GM23338 (cell line): Measurements from ENCODE around the gene SOX1. TPM values are rescaled to one million over a fixed set of nuclear protein-coding genes. Genes with fewer than 3 reads are reported as not detected.

ENCODE experiments used
- ATAC-seq: fragments of 200-7000 bp; cut with Tn5 transposase; 3 replicates; pipeline ENCODE4 v1.9.1; 2020
- DNase-seq: peaks from one replicate; pipeline ENCODE4 v3.0.0-alpha.2; 2015; ENCODE audit warnings: low spot score
- H2AFZ ChIP-seq: fragments of 200-600 bp; sonication (generic); 2 replicates; pipeline ENCODE4 v1.8.0; 2016; ENCODE audit warnings: antibody characterized with exemption, mild to moderate bottlenecking, moderate library complexity
- H3F3A ChIP-seq: fragments of 200-600 bp; sonication (generic); replicated peaks from 2 replicates; pipeline ENCODE4 v1.8.0; 2017; ENCODE audit warnings: antibody characterized with exemption, mixed run types, low read depth
- H3K27ac ChIP-seq: fragments of 200-600 bp; sonication (generic); 2 replicates; pipeline ENCODE4 v1.6.1; 2016; ENCODE audit warnings: low read depth
- H3K27me3 ChIP-seq: fragments of 200-600 bp; sonication (generic); 2 replicates; pipeline ENCODE4 v1.8.0; 2016; ENCODE audit warnings: mild to moderate bottlenecking, mixed run types, moderate library complexity; ENCODE audit not compliant: insufficient read depth
- H3K36me3 ChIP-seq: fragments of 200-600 bp; sonication (generic); 2 replicates; pipeline ENCODE4 v1.8.0; 2016; ENCODE audit warnings: mild to moderate bottlenecking; ENCODE audit not compliant: insufficient read depth
- H3K4me1 ChIP-seq: fragments of 200-600 bp; sonication (generic); 2 replicates; pipeline ENCODE4 v1.8.0; 2016; ENCODE audit warnings: mild to moderate bottlenecking, moderate library complexity; ENCODE audit not compliant: insufficient read depth
- H3K4me2 ChIP-seq: fragments of 200-600 bp; sonication (generic); 2 replicates; pipeline ENCODE4 v1.7.1; 2017; ENCODE audit warnings: mixed run types
- H3K4me3 ChIP-seq: fragments of 200-600 bp; sonication (generic); 2 replicates; pipeline ENCODE4 v1.6.1; 2016; ENCODE audit warnings: mixed run types
- H3K79me2 ChIP-seq: fragments of 200-600 bp; sonication (generic); replicated peaks from 2 replicates; pipeline ENCODE4 v1.8.0; 2017; ENCODE audit warnings: mild to moderate bottlenecking; ENCODE audit not compliant: insufficient read depth
- H3K9me2 ChIP-seq: fragments of 200-600 bp; sonication (generic); 2 replicates; pipeline ENCODE4 v1.8.0; 2017; ENCODE audit not compliant: insufficient read depth
- H4K20me1 ChIP-seq: fragments of 200-600 bp; sonication (generic); replicated peaks from 2 replicates; pipeline ENCODE4 v1.8.0; 2017; ENCODE audit warnings: mild to moderate bottlenecking; ENCODE audit not compliant: insufficient read depth
- H3K27ac Mint-ChIP-seq: 2 replicates; pipeline ENCODE4 v1.8.0; 2020; ENCODE audit warnings: inconsistent platforms, mild to moderate bottlenecking, moderate library complexity, mixed read lengths
- H3K27me3 Mint-ChIP-seq: 3 replicates; pipeline ENCODE4 v1.8.0; 2022; ENCODE audit warnings: low read depth, mild to moderate bottlenecking, moderate library complexity, mixed read lengths, inconsistent platforms; ENCODE audit not compliant: insufficient read depth, poor library complexity
- H3K36me3 Mint-ChIP-seq: 3 replicates; pipeline ENCODE4 v1.8.0; 2021; ENCODE audit warnings: low read depth, mild to moderate bottlenecking, inconsistent platforms, moderate library complexity, mixed read lengths
- H3K4me1 Mint-ChIP-seq: 3 replicates; pipeline ENCODE4 v1.8.0; 2020; ENCODE audit warnings: mild to moderate bottlenecking, inconsistent platforms, mixed read lengths
- H3K4me3 Mint-ChIP-seq: 3 replicates; pipeline ENCODE4 v1.8.0; 2021; ENCODE audit warnings: moderate library complexity, mild to moderate bottlenecking, inconsistent platforms, mixed read lengths
- H3K9me3 Mint-ChIP-seq: 3 replicates; pipeline ENCODE4 v1.8.0; 2020; ENCODE audit warnings: moderate library complexity, mild to moderate bottlenecking, inconsistent platforms, mixed read lengths
- EZH2 ChIP-seq: fragments of 200-600 bp; sonication (generic); IDR thresholded peaks from one replicate; pipeline ENCODE4 v1.8.0; 2017; ENCODE audit warnings: antibody characterized with exemption, mild to moderate bottlenecking, low read depth; ENCODE audit not compliant: unreplicated experiment
- EZH2phosphoT487 ChIP-seq: fragments of 200-600 bp; sonication (generic); IDR thresholded peaks from one replicate; pipeline ENCODE4 v1.8.1; 2018; ENCODE audit warnings: antibody characterized with exemption; ENCODE audit not compliant: unreplicated experiment
- POLR2AphosphoS5 ChIP-seq: IDR thresholded peaks from 2 replicates; pipeline ENCODE4 v1.6.1; 2016; ENCODE audit warnings: antibody characterized with exemption, low read depth
- STAT1 ChIP-seq: IDR thresholded peaks from one replicate; pipeline ENCODE4 v1.6.1; 2016; ENCODE audit warnings: antibody characterized with exemption; ENCODE audit not compliant: unreplicated experiment
- polyA plus RNA-seq: library from polyadenylated mRNA; unstranded; fragments of >200 nt; fragmentation: Nextera tagmentation; extraction: Ambion mirVana; gene quantifications from 2 replicates; pipeline ENCODE4 v1.2.1, GENCODE V29; 2016
- total RNA-seq: library from RNA; depleted of rRNA; stranded (reverse); fragments of >200 nt; shearing (Covaris generic); gene quantifications from 2 replicates; pipeline ENCODE4 v1.2.3, GENCODE V29; 2014
- TF ChIP-seq, protein P1 (sequence below): IDR thresholded peaks from 2 replicates; pipeline ENCODE4 v1.6.1; 2016; ENCODE audit warnings: antibody characterized with exemption
- TF ChIP-seq, protein P2 (sequence below): fragments of 250-450 bp; sonication (Bioruptor Pico); IDR thresholded peaks from 2 replicates; pipeline ENCODE4 v1.5.0; 2020; ENCODE audit warnings: mild to moderate bottlenecking, moderate library complexity

SOX1 gene
- total and polyA plus RNA-seq, 2 experiments from 2014 or later, result 0.10 to 0.17 TPM

DNA sequence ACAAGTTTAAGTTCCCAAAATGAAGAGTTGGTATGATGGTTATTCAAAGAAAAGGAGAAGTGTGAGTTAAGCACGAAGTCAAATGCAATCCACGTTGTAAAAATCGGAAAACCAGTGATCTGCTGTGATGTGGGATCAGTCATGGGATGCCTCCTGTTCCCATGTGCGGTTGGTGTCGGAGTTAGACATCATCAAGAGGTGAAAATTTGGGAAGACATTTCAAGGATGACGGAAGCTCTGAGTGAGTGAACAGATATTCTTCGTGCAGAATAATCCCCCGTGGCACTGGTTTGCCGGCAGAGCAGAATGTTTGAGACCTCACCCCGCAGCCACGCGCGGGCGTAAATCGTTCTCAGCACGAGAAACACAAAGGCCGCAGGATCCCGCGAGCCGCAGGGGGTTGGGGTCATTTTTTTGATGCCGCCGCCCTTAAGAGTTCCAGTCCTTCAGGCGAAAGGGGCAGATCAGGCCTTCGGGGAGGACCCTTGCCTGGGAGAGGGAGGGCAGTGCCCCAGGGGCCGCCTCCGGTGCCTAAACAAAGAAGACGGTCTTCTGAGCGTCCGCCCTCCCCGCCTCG is 13.7 kb upstream of the SOX1 start:
- Histone ChIP-seq H4K20me1 (peaks cover 18% of the 10 kb centered on the region), H3K27ac (no peak overlapping the region), H3K4me3 (peak overlapping the region; percentile 59), H3K79me2 (no peaks in the 10 kb centered on the region), H3K4me2 (peak overlapping the region; percentile 82), H2AFZ (peak overlapping the region; percentile 63; the same call in 1 of the 2 replicates), H3K9me2 (no peaks in the 10 kb centered on the region), H3K36me3 (no peaks in the 10 kb centered on the region), H3K27me3 (peaks cover 87% of the 10 kb centered on the region), H3K4me1 (peaks cover 27% of the 10 kb centered on the region), H3F3A (peaks cover 3% of the 10 kb centered on the region; the same call in 1 of the 2 replicates)
- Mint-ChIP-seq H3K4me3 (peak overlapping the region; percentile 52), H3K27ac (no peak overlapping the region), H3K36me3 (no peaks in the 10 kb centered on the region), H3K9me3 (peaks cover 3% of the 10 kb centered on the region; the same call in 1 of the 3 replicates), H3K27me3 (peaks cover 76% of the 10 kb centered on the region), H3K4me1 (peaks cover 22% of the 10 kb centered on the region)
- TF ChIP-seq, protein P1, sequence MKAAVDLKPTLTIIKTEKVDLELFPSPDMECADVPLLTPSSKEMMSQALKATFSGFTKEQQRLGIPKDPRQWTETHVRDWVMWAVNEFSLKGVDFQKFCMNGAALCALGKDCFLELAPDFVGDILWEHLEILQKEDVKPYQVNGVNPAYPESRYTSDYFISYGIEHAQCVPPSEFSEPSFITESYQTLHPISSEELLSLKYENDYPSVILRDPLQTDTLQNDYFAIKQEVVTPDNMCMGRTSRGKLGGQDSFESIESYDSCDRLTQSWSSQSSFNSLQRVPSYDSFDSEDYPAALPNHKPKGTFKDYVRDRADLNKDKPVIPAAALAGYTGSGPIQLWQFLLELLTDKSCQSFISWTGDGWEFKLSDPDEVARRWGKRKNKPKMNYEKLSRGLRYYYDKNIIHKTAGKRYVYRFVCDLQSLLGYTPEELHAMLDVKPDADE, result no peak
- peak; percentile 71 for TF ChIP-seq EZH2
- peak; percentile 53 for ATAC-seq
- DNase-seq, result peak; percentile 70

DNA sequence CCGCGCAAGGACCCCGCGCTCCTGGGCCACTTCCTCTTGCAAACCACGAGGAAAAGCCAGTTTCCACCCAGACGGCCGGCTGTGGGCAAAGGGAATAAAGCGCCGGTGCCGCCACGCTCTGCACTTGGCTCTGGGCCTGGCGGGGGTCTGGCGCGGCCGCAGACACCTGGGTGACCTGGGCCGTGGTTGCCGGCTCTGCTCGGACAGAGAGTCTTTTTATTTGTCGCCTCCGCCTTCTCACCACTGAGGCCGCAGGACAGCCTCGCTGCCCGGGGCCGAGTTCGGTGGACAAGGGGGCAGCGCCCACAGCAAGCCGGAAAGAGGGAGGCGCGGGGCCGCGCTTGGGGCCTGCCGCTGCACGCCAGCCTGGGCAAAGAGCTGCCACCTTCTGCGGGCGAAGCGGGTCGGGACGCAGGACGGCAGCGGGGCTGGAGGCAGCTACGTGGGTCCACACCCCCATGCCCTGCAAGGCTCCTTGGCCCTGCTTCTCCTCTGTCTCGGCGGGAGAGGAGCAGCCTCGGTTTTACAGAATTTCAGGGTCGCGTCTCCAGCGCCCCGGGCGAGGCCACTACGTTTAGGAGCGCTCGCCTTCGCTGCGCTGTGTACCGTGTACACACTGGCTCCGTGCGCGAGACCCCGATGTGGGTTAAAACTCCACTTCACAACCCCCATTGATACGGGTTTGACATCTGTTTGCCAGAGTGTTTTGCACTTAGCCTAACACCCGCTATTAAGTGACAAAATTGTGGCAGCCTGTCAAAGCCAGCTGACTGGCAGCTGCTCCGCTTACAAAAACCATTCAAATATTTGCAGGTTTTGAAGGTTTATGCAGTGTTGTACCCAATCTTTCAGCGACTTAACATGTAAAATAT is 13.0 kb upstream of the SOX1 start:
- Mint-ChIP-seq H3K27me3 (peaks cover 83% of the 10 kb centered on the region), H3K9me3 (peaks cover 3% of the 10 kb centered on the region; the same call in 1 of the 3 replicates), H3K36me3 (no peaks in the 10 kb centered on the region), H3K4me1 (peaks cover 29% of the 10 kb centered on the region), H3K27ac (no peak overlapping the region), H3K4me3 (peak overlapping the region; percentile 52)
- Histone ChIP-seq H3K36me3 (no peaks in the 10 kb centered on the region), H3K27me3 (peaks cover 94% of the 10 kb centered on the region), H3K9me2 (no peaks in the 10 kb centered on the region), H3K79me2 (no peaks in the 10 kb centered on the region), H3K27ac (no peak overlapping the region), H3K4me2 (peak overlapping the region; percentile 82), H2AFZ (peak overlapping the region; percentile 63; the same call in 1 of the 2 replicates), H4K20me1 (peaks cover 21% of the 10 kb centered on the region), H3K4me3 (peak overlapping the region; percentile 59), H3K4me1 (peaks cover 34% of the 10 kb centered on the region), H3F3A (peaks cover 6% of the 10 kb centered on the region; the same call in 1 of the 2 replicates)
- ATAC-seq, result peak; percentile 12
- peak; percentile 85 for TF ChIP-seq EZH2
- TF ChIP-seq, protein P2, sequence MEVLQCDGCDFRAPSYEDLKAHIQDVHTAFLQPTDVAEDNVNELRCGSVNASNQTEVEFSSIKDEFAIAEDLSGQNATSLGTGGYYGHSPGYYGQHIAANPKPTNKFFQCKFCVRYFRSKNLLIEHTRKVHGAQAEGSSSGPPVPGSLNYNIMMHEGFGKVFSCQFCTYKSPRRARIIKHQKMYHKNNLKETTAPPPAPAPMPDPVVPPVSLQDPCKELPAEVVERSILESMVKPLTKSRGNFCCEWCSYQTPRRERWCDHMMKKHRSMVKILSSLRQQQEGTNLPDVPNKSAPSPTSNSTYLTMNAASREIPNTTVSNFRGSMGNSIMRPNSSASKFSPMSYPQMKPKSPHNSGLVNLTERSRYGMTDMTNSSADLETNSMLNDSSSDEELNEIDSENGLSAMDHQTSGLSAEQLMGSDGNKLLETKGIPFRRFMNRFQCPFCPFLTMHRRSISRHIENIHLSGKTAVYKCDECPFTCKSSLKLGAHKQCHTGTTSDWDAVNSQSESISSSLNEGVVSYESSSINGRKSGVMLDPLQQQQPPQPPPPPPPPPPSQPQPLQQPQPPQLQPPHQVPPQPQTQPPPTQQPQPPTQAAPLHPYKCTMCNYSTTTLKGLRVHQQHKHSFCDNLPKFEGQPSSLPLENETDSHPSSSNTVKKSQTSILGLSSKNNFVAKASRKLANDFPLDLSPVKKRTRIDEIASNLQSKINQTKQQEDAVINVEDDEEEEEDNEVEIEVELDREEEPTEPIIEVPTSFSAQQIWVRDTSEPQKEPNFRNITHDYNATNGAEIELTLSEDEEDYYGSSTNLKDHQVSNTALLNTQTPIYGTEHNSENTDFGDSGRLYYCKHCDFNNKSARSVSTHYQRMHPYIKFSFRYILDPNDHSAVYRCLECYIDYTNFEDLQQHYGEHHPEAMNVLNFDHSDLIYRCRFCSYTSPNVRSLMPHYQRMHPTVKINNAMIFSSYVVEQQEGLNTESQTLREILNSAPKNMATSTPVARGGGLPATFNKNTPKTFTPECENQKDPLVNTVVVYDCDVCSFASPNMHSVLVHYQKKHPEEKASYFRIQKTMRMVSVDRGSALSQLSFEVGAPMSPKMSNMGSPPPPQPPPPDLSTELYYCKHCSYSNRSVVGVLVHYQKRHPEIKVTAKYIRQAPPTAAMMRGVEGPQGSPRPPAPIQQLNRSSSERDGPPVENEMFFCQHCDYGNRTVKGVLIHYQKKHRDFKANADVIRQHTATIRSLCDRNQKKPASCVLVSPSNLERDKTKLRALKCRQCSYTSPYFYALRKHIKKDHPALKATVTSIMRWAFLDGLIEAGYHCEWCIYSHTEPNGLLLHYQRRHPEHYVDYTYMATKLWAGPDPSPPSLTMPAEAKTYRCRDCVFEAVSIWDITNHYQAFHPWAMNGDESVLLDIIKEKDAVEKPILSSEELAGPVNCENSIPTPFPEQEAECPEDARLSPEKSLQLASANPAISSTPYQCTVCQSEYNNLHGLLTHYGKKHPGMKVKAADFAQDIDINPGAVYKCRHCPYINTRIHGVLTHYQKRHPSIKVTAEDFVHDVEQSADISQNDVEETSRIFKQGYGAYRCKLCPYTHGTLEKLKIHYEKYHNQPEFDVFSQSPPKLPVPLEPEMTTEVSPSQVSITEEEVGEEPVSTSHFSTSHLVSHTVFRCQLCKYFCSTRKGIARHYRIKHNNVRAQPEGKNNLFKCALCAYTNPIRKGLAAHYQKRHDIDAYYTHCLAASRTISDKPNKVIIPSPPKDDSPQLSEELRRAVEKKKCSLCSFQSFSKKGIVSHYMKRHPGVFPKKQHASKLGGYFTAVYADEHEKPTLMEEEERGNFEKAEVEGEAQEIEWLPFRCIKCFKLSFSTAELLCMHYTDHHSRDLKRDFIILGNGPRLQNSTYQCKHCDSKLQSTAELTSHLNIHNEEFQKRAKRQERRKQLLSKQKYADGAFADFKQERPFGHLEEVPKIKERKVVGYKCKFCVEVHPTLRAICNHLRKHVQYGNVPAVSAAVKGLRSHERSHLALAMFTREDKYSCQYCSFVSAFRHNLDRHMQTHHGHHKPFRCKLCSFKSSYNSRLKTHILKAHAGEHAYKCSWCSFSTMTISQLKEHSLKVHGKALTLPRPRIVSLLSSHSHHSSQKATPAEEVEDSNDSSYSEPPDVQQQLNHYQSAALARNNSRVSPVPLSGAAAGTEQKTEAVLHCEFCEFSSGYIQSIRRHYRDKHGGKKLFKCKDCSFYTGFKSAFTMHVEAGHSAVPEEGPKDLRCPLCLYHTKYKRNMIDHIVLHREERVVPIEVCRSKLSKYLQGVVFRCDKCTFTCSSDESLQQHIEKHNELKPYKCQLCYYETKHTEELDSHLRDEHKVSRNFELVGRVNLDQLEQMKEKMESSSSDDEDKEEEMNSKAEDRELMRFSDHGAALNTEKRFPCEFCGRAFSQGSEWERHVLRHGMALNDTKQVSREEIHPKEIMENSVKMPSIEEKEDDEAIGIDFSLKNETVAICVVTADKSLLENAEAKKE (CRISPR knock-in tag), result no peak
- TF ChIP-seq POLR2AphosphoS5, result no peak
- TF ChIP-seq EZH2phosphoT487, result peak; percentile 86
- no peak for TF ChIP-seq STAT1
- peak; percentile 50 for DNase-seq
